ENCODE results near the gene HAUS1. TPM values are rescaled to one million over a fixed set of nuclear protein-coding genes. Genes with fewer than 3 reads are reported as not detected.
"Not testable (repeated sequence)": the region's sequence is repeated elsewhere in the genome, so short reads cannot be mapped to it uniquely, and the experiment has no call there.

The HAUS1 gene
- total RNA-seq, 1 experiment from 2014 or later = 133 TPM

GRCh38 chr18:46088501-46088900, 15.7 kb upstream of the HAUS1 start:
- DNase-seq (ENCODE audit: low spot score) = not testable (repeated sequence)

- DNase-seq (ENCODE audit: low spot score) = no peak
These were observed 8.7 kb upstream of the HAUS1 start for GRCh38 chr18:46095532-46095931.

GRCh38 chr18:46096651-46097300, 7.4 kb upstream of the HAUS1 start:
- DNase-seq (ENCODE audit: low spot score) = no peak

- no peak for DNase-seq (ENCODE audit: low spot score)
These were observed 6.8 kb upstream of the HAUS1 start for GRCh38 chr18:46097431-46097800.

GRCh38 chr18:46097801-46098615, 6.2 kb upstream of the HAUS1 start, which contains the start of gene ATP5F1A:
Gene ATP5F1A, minus strand, starts transcription at chr18:46098296. Its CDS starts 65 bp downstream, at chr18:46098231.
- peak; percentile 77 for DNase-seq (ENCODE audit: low spot score)

GRCh38 chr18:46098616-46098933, 5.6 kb upstream of the HAUS1 start:
- no peak for DNase-seq (ENCODE audit: low spot score)

GRCh38 chr18:46099463-46099862, 4.7 kb upstream of the HAUS1 start:
- no peak for DNase-seq (ENCODE audit: low spot score)

- no peak for DNase-seq (ENCODE audit: low spot score)
These were observed 5.2 kb downstream of the HAUS1 start for GRCh38 chr18:46109386-46109785.

- DNase-seq (ENCODE audit: low spot score) = no peak
These were observed 6.2 kb downstream of the HAUS1 start for GRCh38 chr18:46110406-46110805.

- no peak for DNase-seq (ENCODE audit: low spot score)
These were observed 9.6 kb downstream of the HAUS1 start for GRCh38 chr18:46113751-46114150.

GRCh38 chr18:46126625-46127024, 22.4 kb downstream of the HAUS1 start:
- not testable (repeated sequence) for DNase-seq (ENCODE audit: low spot score)

- no peak for DNase-seq (ENCODE audit: low spot score)
These were observed 25.9 kb downstream of the HAUS1 start for GRCh38 chr18:46130061-46130460.

GRCh38 chr18:46130549-46130948, 26.4 kb downstream of the HAUS1 start:
- DNase-seq (ENCODE audit: low spot score) = not testable (repeated sequence)

- DNase-seq (ENCODE audit: low spot score) = no peak
These were observed 29.3 kb downstream of the HAUS1 start for GRCh38 chr18:46133534-46133933.

- no peak for DNase-seq (ENCODE audit: low spot score)
These were observed 30.9 kb downstream of the HAUS1 start for GRCh38 chr18:46134920-46135675.

- no peak for DNase-seq (ENCODE audit: low spot score)
These were observed 36.0 kb downstream of the HAUS1 start for GRCh38 chr18:46140173-46140572.

- no peak for DNase-seq (ENCODE audit: low spot score)
These were observed 37.0 kb downstream of the HAUS1 start for GRCh38 chr18:46141199-46141598.

- DNase-seq (ENCODE audit: low spot score) = peak; percentile 48
These were observed 44.6 kb downstream of the HAUS1 start for GRCh38 chr18:46148810-46149209.

GRCh38 chr18:46152436-46152807, 48.2 kb downstream of the HAUS1 start:
- peak; percentile 75 for DNase-seq (ENCODE audit: low spot score)

GRCh38 chr18:46152808-46153617, 48.8 kb downstream of the HAUS1 start:
- peak; percentile 42 for DNase-seq (ENCODE audit: low spot score)

- no peak for DNase-seq (ENCODE audit: low spot score)
These were observed 51.5 kb downstream of the HAUS1 start for GRCh38 chr18:46155641-46156051.

Data from H4 (cell line).